GM19395 (cell line): Measurements from ENCODE around the gene TMEM127.
"Not testable (repeated sequence)": the region's sequence is repeated elsewhere in the genome, so short reads cannot be mapped to it uniquely, and the experiment has no call there.

Experiments used
- ATAC-seq: cut with Tn5 transposase; IDR thresholded peaks from one replicate; pipeline ENCODE4 v1.9.1; 2021; ENCODE audit warnings: mild to moderate bottlenecking, moderate library complexity; ENCODE audit not compliant: unreplicated experiment

TMEM127 gene

GRCh38 chr2:96265840-96266679, at the start of gene TMEM127, which contains the start of gene CIAO1:
TMEM127 (minus strand) TSS chr2:96265997; CDS start chr2:96265381, 616 bp downstream.
CIAO1 (plus strand) TSS chr2:96266225; CDS start chr2:96266351, 126 bp downstream.
- peak; percentile 94 for ATAC-seq

- no peak for ATAC-seq
Measured at GRCh38 chr2:96315005-96315399, 49.2 kb upstream of the TMEM127 start.

- no peak for ATAC-seq
Measured at GRCh38 chr2:96308248-96308647, 42.5 kb upstream of the TMEM127 start.

- no peak for ATAC-seq
Measured at GRCh38 chr2:96306370-96306769, 40.6 kb upstream of the TMEM127 start.

GRCh38 chr2:96305979-96306308, 40.1 kb upstream of the TMEM127 start:
- ATAC-seq = no peak

GRCh38 chr2:96305091-96305978, 39.5 kb upstream of the TMEM127 start, which contains the start of gene SNRNP200:
SNRNP200 (minus strand) TSS chr2:96305546; CDS start chr2:96305437, 109 bp downstream.
- peak; percentile 91 for ATAC-seq

- ATAC-seq = no peak
Measured at GRCh38 chr2:96304606-96305005, 38.8 kb upstream of the TMEM127 start.

- ATAC-seq = no peak
Measured at GRCh38 chr2:96301865-96302264, 36.1 kb upstream of the TMEM127 start.

GRCh38 chr2:96296925-96297324, 31.1 kb upstream of the TMEM127 start:
- ATAC-seq = no peak

- ATAC-seq = not testable (repeated sequence)
Measured at GRCh38 chr2:96294271-96294670, 28.5 kb upstream of the TMEM127 start.

- ATAC-seq = no peak
Measured at GRCh38 chr2:96291751-96292150, 26.0 kb upstream of the TMEM127 start.

GRCh38 chr2:96287273-96287856, 21.6 kb upstream of the TMEM127 start:
- no peak for ATAC-seq

GRCh38 chr2:96276787-96277499, 11.1 kb upstream of the TMEM127 start:
- no peak for ATAC-seq

- ATAC-seq = no peak
Measured at GRCh38 chr2:96274355-96275056, 8.7 kb upstream of the TMEM127 start.

GRCh38 chr2:96273763-96274162, 8.0 kb upstream of the TMEM127 start:
- ATAC-seq = no peak

- ATAC-seq = no peak
Measured at GRCh38 chr2:96271995-96272394, 6.2 kb upstream of the TMEM127 start.

- no peak for ATAC-seq
Measured at GRCh38 chr2:96267159-96267971, 1.6 kb upstream of the TMEM127 start.

- ATAC-seq = peak; percentile 19
Measured at GRCh38 chr2:96265349-96265839, 403 bp downstream of the TMEM127 start.
